SK-N-SH (cell line): Measurements from ENCODE around the gene ATP5PB.

Experiments
- CTCF ChIP-seq: fragments of 200-600 bp; sonication (generic); IDR thresholded peaks from 2 replicates; pipeline ENCODE4 v1.6.1; 2017; ENCODE audit warnings: antibody characterized with exemption, mild to moderate bottlenecking, moderate library complexity
- EP300 ChIP-seq, 2 experiments: IDR thresholded peaks; 2 replicates each; pipeline versions ENCODE4 v1.4.0 to v1.6.1; 2012; ENCODE audit warnings: borderline replicate concordance in 1 of 2, low read depth in 1 of 2, low read length in 1 of 2
- EZH2phosphoT487 ChIP-seq: fragments of 200-600 bp; sonication (generic); IDR thresholded peaks from 2 replicates; pipeline ENCODE4 v1.6.1; 2017; ENCODE audit warnings: low read depth, mixed run types, mild to moderate bottlenecking, antibody characterized with exemption, moderate library complexity, borderline replicate concordance
- FOXM1 ChIP-seq: IDR thresholded peaks from 2 replicates; pipeline ENCODE4 v1.4.0; 2012; ENCODE audit warnings: low read depth, mild to moderate bottlenecking
- GABPA ChIP-seq: IDR thresholded peaks from 2 replicates; pipeline ENCODE4 v1.4.0; 2012; ENCODE audit warnings: low read depth, mild to moderate bottlenecking
- MAX ChIP-seq: IDR thresholded peaks from 2 replicates; pipeline ENCODE4 v1.4.0; 2012; ENCODE audit warnings: low read depth
- POLR2AphosphoS5 ChIP-seq: IDR thresholded peaks from 2 replicates; pipeline ENCODE4 v1.6.1; 2012; ENCODE audit warnings: low read depth, low read length
- REST ChIP-seq: IDR thresholded peaks from 2 replicates; pipeline ENCODE4 v1.6.1; 2012; ENCODE audit warnings: mild to moderate bottlenecking, low read depth, low read length, moderate library complexity
- RXRA ChIP-seq: IDR thresholded peaks from 2 replicates; pipeline ENCODE4 v1.4.0; 2012; ENCODE audit warnings: low read depth, mild to moderate bottlenecking, borderline replicate concordance
- SMC3 ChIP-seq: IDR thresholded peaks from 2 replicates; pipeline ENCODE4 v1.6.1; 2012; ENCODE audit warnings: low read depth, low read length, improper control_type of control experiment
- TAF1 ChIP-seq: IDR thresholded peaks from 2 replicates; pipeline ENCODE4 v1.6.1; 2012; ENCODE audit warnings: low read depth, mild to moderate bottlenecking, low read length, moderate library complexity, borderline replicate concordance
- YY1 ChIP-seq: IDR thresholded peaks from 2 replicates; pipeline ENCODE4 v1.4.0; 2012; ENCODE audit warnings: low read depth, mild to moderate bottlenecking

GRCh38 chr1:111466480-111466879 lies 17.2 kb downstream of the ATP5PB start:
- no peak for TF ChIP-seq CTCF
- no peak for TF ChIP-seq MAX
- TF ChIP-seq REST: no peak
- no peak for TF ChIP-seq YY1
- no peak for TF ChIP-seq GABPA
- TF ChIP-seq SMC3: no peak
- no peak for TF ChIP-seq EZH2phosphoT487
- no peak for TF ChIP-seq FOXM1
- no peak for TF ChIP-seq TAF1
- no peak for TF ChIP-seq POLR2AphosphoS5
- TF ChIP-seq RXRA: no peak
- no peak for TF ChIP-seq EP300 (IDR thresholded peaks at IDR 0.05; ENCODE audit: borderline replicate concordance in 1 of 2, low read depth in 1 of 2, low read length in 1 of 2)
